GM12873 (cell line): Measurements from ENCODE around the gene RER1.

ENCODE experiments used
- CTCF ChIP-seq: IDR thresholded peaks from 2 replicates; pipeline ENCODE4 v1.5.1; 2012; ENCODE audit warnings: low read depth, mild to moderate bottlenecking, moderate library complexity, low read length, control low read depth; ENCODE audit not compliant: insufficient read depth; ENCODE audit errors: missing control alignments

RER1 gene

GRCh38 chr1:2379733-2380404 lies 11.8 kb upstream of the RER1 start:
- no peak for TF ChIP-seq CTCF

- TF ChIP-seq CTCF = no peak
These were observed 10.6 kb upstream of the RER1 start for GRCh38 chr1:2380816-2381591.

GRCh38 chr1:2381741-2382620 lies 9.7 kb upstream of the RER1 start:
- peak; percentile 93 for TF ChIP-seq CTCF

- TF ChIP-seq CTCF = peak; percentile 80
These were observed 8.8 kb upstream of the RER1 start for GRCh38 chr1:2382621-2383361.

- TF ChIP-seq CTCF = no peak
These were observed 8.1 kb upstream of the RER1 start for GRCh38 chr1:2383576-2383975.

GRCh38 chr1:2384130-2384860 lies 7.3 kb upstream of the RER1 start:
- no peak for TF ChIP-seq CTCF
